Fibroblast of mammary gland (primary cell): Measurements from ENCODE around the gene CCDC3.

Experiments used
- DNase-seq: peaks from one replicate; pipeline ENCODE4 v3.0.0-alpha.2; 2010; ENCODE audit warnings: low read depth
- H3K4me3 ChIP-seq: 2 replicates; pipeline ENCODE4 v1.5.1; 2011; ENCODE audit warnings: low read depth, mild to moderate bottlenecking, low read length, moderate library complexity; ENCODE audit not compliant: control insufficient read depth
- CTCF ChIP-seq: conservative IDR thresholded peaks from 2 replicates; pipeline ENCODE4 v1.5.1; 2011; ENCODE audit warnings: low read depth, low read length, inconsistent platforms; ENCODE audit not compliant: control insufficient read depth, insufficient read depth

The CCDC3 gene

GRCh38 chr10:13001041-13001886 lies at the start of gene CCDC3:
Gene CCDC3 (minus strand): TSS chr10:13001713. CDS start chr10:13001570, 143 bp downstream.
- H3K4me3 ChIP-seq: no peak within 1 kb of the TSS
- DNase-seq: no peak
- TF ChIP-seq CTCF: no peak

GRCh38 chr10:13051126-13051694 lies 49.7 kb upstream of the CCDC3 start:
- H3K4me3 ChIP-seq: no peak overlapping the region
- no peak for DNase-seq
- no peak for TF ChIP-seq CTCF

GRCh38 chr10:13049774-13050420 lies 48.4 kb upstream of the CCDC3 start:
- no peak for TF ChIP-seq CTCF
- H3K4me3 ChIP-seq: no peak overlapping the region
- DNase-seq: no peak

GRCh38 chr10:13048762-13049161 lies 47.2 kb upstream of the CCDC3 start:
- no peak overlapping the region for H3K4me3 ChIP-seq
- TF ChIP-seq CTCF: no peak
- DNase-seq: peak; percentile 22

GRCh38 chr10:13047529-13048206 lies 46.2 kb upstream of the CCDC3 start:
- DNase-seq: no peak
- H3K4me3 ChIP-seq: no peak overlapping the region
- TF ChIP-seq CTCF: no peak

- DNase-seq: no peak
- no peak overlapping the region for H3K4me3 ChIP-seq
- no peak for TF ChIP-seq CTCF
These were observed 45.5 kb upstream of the CCDC3 start for GRCh38 chr10:13046851-13047528.
